B cell (primary cell): ENCODE data around the gene RNF7.
"Not testable (repeated sequence)": the region's sequence is repeated elsewhere in the genome, so short reads cannot be mapped to it uniquely, and the experiment has no call there.

Experiments
- EZH2 ChIP-seq: IDR thresholded peaks from 2 replicates; pipeline ENCODE4 v1.6.1; 2012; ENCODE audit warnings: borderline replicate concordance, low read depth, mild to moderate bottlenecking, moderate library complexity, low read length; ENCODE audit not compliant: insufficient read depth, poor library complexity, severe bottlenecking
- TF ChIP-seq, protein P1 (sequence below): fragments of 200-600 bp; IDR thresholded peaks from one replicate; pipeline ENCODE4 v1.8.0; 2022; ENCODE audit warnings: antibody characterized with exemption, mild to moderate bottlenecking

DNA sequence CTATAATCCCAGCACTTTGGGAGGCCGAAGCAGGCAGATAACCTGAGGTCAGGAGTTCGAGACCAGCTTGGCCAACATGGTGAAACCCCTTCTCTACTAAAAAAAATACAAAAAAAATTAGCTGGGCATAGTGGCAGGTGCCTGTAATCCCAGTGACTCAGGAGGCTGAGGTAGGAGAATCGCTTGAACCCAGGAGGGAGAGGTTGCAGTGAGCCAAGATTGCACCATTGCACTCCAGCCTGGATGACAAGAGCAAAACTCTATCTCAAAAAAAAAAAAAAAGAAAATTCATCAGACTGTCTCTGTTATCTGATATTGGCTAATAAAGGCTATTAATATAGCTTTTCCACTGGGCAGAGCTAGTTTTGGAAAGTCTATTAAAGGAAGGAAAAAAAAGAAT is 46.6 kb upstream of the RNF7 start:
- TF ChIP-seq, protein P1, sequence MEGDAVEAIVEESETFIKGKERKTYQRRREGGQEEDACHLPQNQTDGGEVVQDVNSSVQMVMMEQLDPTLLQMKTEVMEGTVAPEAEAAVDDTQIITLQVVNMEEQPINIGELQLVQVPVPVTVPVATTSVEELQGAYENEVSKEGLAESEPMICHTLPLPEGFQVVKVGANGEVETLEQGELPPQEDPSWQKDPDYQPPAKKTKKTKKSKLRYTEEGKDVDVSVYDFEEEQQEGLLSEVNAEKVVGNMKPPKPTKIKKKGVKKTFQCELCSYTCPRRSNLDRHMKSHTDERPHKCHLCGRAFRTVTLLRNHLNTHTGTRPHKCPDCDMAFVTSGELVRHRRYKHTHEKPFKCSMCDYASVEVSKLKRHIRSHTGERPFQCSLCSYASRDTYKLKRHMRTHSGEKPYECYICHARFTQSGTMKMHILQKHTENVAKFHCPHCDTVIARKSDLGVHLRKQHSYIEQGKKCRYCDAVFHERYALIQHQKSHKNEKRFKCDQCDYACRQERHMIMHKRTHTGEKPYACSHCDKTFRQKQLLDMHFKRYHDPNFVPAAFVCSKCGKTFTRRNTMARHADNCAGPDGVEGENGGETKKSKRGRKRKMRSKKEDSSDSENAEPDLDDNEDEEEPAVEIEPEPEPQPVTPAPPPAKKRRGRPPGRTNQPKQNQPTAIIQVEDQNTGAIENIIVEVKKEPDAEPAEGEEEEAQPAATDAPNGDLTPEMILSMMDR: not testable (repeated sequence)
- not testable (repeated sequence) for TF ChIP-seq EZH2
